GM12892 (cell line): ENCODE measurements around the gene SEMA3C.

Experiments used
- POLR2A ChIP-seq: IDR thresholded peaks from 2 replicates; pipeline ENCODE4 v1.6.1; 2011; ENCODE audit warnings: low read depth, low read length, control low read depth
- POLR2AphosphoS5 ChIP-seq: IDR thresholded peaks from 2 replicates; pipeline ENCODE4 v1.6.1; 2011; ENCODE audit warnings: low read depth, low read length, control low read depth

GRCh38 chr7:80835251-80835650 lies 83.6 kb downstream of the SEMA3C start:
- TF ChIP-seq POLR2A (no peak), POLR2AphosphoS5 (no peak)
